Suppressor macrophage (primary cell): ENCODE data around the gene WDR26.

ENCODE experiments used
- DNase-seq, 4 experiments: peaks; one replicate each; pipeline ENCODE4 v3.0.0-alpha.2; 2020 to 2022

WDR26 gene

GRCh38 chr1:224348137-224348536, 86.5 kb downstream of the WDR26 start:
- DNase-seq, result no peak

- DNase-seq, result peak in 2 of 4 experiments; percentile 14 to 17
Observed at GRCh38 chr1:224343679-224344078, 90.9 kb downstream of the WDR26 start.

- DNase-seq, result peak in 3 of 4 experiments; percentile 26 to 62 (median 49)
Observed at GRCh38 chr1:224340453-224341384, 93.9 kb downstream of the WDR26 start.

GRCh38 chr1:224339442-224340033, 95.1 kb downstream of the WDR26 start:
- DNase-seq, result no peak

- DNase-seq, result peak in 1 of 4 experiments; percentile 14
Observed at GRCh38 chr1:224338150-224338838, 96.3 kb downstream of the WDR26 start.
